GM12892 (cell line): ENCODE results near the gene CDK5RAP2.

ENCODE experiments used
- POLR2A ChIP-seq: IDR thresholded peaks from 2 replicates; pipeline ENCODE4 v1.6.1; 2011; ENCODE audit warnings: low read depth, low read length, control low read depth
- POLR2AphosphoS5 ChIP-seq: IDR thresholded peaks from 2 replicates; pipeline ENCODE4 v1.6.1; 2011; ENCODE audit warnings: low read depth, low read length, control low read depth

GRCh38 chr9:120532891-120533290 lies 47.1 kb downstream of the CDK5RAP2 start:
- TF ChIP-seq POLR2A (no peak), POLR2AphosphoS5 (no peak)
